ENCODE data around the gene RASGRP4.

- TF ChIP-seq BHLHE40 (IDR thresholded peaks at IDR 0.05; ENCODE audit: borderline replicate concordance in 1 of 2, low read depth in 2 of 2, low read length in 1 of 2), result peak; percentile 94 to 98
- no peak for TF ChIP-seq EP300 (IDR thresholded peaks at IDR 0.05; ENCODE audit: borderline replicate concordance in 1 of 2, control insufficient read depth in 1 of 2, low read depth in 2 of 2, low read length in 2 of 2)
- peak; percentile 88 to 94 (median 90) for TF ChIP-seq CTCF (IDR thresholded peaks at IDR 0.05 in 2 of 3, conservative IDR thresholded peaks at IDR 0.05 in 1 of 3; ENCODE audit: control insufficient read depth in 2 of 3, extremely low read depth in 1 of 3, insufficient read depth in 1 of 3, low read depth in 3 of 3, low read length in 3 of 3)
- TF ChIP-seq NR2C1 (IDR thresholded peaks at IDR 0.05), result no peak
- no peak for TF ChIP-seq STAT1 (conservative IDR thresholded peaks at IDR 0.05)
- no peak for TF ChIP-seq EZH2 (IDR thresholded peaks at IDR 0.05; ENCODE audit: borderline replicate concordance, control insufficient read depth, low read depth, low read length)
These were observed 22.9 kb downstream of the RASGRP4 start, which contains the start of gene FAM98C for GRCh38 chr19:38402967-38403674.

Measured in GM12878 (cell line).